Subcutaneous abdominal adipose tissue (tissue), 5 donors: Measurements from ENCODE around the gene DIO3.

Experiments
- H3K27ac ChIP-seq: one replicate; pipeline ENCODE4 v1.7.0; 2013; ENCODE audit warnings: low read depth, mild to moderate bottlenecking, inconsistent platforms, low read length, moderate library complexity
- H3K27me3 ChIP-seq, 5 donors: one replicate each; pipeline ENCODE4 v1.7.0; 2013; ENCODE audit warnings: low read length in 5 of 5, inconsistent platforms in 1 of 5; ENCODE audit not compliant: control insufficient read depth in 5 of 5, insufficient read depth in 4 of 5
- H3K36me3 ChIP-seq, 5 donors: one replicate each; pipeline ENCODE4 v1.7.0; 2013; ENCODE audit warnings: low read length in 5 of 5; ENCODE audit not compliant: control insufficient read depth in 5 of 5, insufficient read depth in 5 of 5
- H3K4me1 ChIP-seq, 5 donors: one replicate each; pipeline ENCODE4 v1.7.0; 2013; ENCODE audit warnings: low read length in 5 of 5, mild to moderate bottlenecking in 3 of 5, moderate library complexity in 1 of 5; ENCODE audit not compliant: control insufficient read depth in 5 of 5, insufficient read depth in 5 of 5
- H3K4me3 ChIP-seq, 5 donors: one replicate each; pipeline ENCODE4 v1.7.0; 2013; ENCODE audit warnings: low read length in 5 of 5, low read depth in 1 of 5
- H3K9ac ChIP-seq, 5 donors: one replicate each; pipeline ENCODE4 v1.7.0; 2013; ENCODE audit warnings: low read length in 5 of 5, mild to moderate bottlenecking in 4 of 5, moderate library complexity in 3 of 5
- H3K9me3 ChIP-seq, 5 donors: one replicate each; pipeline ENCODE4 v1.7.0; 2013; ENCODE audit warnings: low read length in 5 of 5; ENCODE audit not compliant: control insufficient read depth in 5 of 5
- donor health status: healthy.
- donor health status: healthy.
- donor health status: healthy.
- donor health status: healthy.
- donor health status: healthy.

Gene DIO3

DNA sequence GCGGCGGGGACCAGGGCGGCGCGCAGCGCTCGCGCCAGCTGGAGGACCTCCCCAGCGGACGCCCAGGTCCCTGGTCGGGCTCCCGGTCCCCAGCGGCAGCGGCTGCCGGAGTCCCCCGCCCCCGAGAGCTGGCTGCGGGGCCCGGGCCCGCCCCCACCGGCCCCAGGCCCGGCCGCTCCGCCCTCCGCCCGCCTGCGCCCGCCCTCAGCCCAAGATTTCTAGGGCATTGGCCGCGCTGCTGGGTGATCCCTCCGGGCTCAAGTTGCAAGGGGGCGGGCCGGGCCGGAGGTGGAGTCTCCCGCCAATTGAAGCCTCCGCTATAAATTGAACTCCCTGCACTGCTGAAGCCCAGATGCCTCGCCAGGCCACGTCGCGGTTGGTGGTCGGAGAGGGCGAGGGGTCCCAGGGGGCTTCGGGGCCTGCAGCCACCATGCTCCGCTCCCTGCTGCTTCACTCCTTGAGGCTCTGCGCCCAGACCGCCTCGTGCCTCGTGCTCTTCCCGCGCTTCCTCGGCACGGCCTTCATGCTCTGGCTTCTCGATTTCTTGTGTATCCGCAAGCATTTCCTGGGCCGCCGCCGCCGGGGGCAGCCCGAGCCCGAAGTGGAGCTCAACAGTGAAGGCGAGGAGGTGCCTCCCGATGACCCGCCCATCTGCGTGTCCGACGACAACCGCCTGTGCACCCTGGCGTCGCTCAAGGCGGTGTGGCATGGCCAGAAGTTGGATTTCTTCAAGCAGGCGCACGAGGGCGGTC, at the start of gene DIO3:
Gene DIO3, plus strand, starts transcription at position 351 of the 752 bp plus-strand sequence.
- H3K27ac ChIP-seq = no peak within 1 kb of the TSS
- H3K9ac ChIP-seq = no peak within 1 kb of the TSS
- peaks cover 4 to 17% (median 15%) of the 10 kb centered on the region in 5 donors for H3K9me3 ChIP-seq
- peaks cover 0 to 27% (median 15%) of the 10 kb centered on the region in 5 donors for H3K4me1 ChIP-seq
- H3K4me3 ChIP-seq = peak within 1 kb of the TSS in 2 of 5 donors; percentile 33 to 42
- no peaks in the 10 kb centered on the region for H3K36me3 ChIP-seq
- peaks cover 42 to 79% (median 73%) of the 10 kb centered on the region in 5 donors for H3K27me3 ChIP-seq

DNA sequence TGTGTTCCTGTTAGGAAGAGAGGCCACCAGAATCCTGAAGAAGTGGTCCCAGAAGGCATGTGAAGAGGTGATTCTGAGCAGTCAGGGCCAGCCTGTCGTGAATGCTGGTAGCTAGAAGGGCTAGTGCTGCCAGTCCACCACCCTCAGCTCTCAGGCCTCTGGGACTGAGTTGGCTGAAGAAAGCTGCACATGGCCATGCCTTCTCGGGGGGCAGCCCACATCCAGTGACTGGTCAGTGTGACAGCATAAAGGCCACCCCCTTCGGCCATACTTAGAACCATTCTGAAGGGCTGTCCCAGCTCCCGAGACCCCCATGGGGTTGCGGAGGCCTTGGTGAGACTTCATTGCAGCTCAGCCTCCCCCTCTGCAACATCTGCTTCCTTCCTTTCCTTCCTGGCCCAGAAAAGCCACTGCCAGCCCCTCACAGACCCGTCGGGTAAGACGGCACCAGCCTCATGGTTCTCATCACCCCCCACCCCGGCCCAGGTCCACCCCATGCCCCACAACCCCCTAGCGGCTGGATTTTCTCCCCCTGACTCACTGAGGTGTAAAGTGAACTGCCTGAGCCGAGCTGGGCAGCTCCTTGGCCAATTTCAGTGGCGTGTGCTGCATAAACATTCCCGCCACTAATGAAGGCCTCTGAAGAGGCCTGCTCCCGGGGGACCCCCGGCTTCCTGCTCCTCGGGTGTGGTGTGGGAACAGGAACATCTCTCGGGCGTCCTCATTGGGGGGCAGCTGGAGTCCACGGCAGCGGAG, 49.5 kb upstream of the DIO3 start:
- Histone ChIP-seq H3K27me3 (no peaks in the 10 kb centered on the region), H3K4me1 (peaks cover 3 to 30% (median 15%) of the 10 kb centered on the region in 5 donors), H3K27ac (no peak overlapping the region), H3K9ac (no peak overlapping the region), H3K9me3 (peaks cover 0 to 10% (median 8%) of the 10 kb centered on the region in 5 donors), H3K36me3 (no peaks in the 10 kb centered on the region), H3K4me3 (no peak overlapping the region)

DNA sequence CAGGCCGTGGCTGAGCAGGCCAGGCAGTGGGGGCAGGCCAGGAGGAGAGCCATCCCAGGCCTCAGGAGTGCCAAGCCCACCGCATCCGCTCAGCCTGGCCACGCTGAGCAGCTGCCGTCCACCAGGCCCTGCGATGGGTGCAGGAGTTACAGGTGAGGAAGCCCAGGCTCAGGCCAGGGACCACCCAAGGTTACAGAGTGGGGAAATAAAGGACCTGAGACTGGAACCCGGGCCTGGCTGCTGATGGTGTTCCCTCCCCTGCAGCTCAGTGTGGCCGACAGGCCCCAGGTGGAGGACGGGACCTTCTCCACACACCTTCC, 49.0 kb upstream of the DIO3 start:
- no peak overlapping the region for H3K9ac ChIP-seq

DNA sequence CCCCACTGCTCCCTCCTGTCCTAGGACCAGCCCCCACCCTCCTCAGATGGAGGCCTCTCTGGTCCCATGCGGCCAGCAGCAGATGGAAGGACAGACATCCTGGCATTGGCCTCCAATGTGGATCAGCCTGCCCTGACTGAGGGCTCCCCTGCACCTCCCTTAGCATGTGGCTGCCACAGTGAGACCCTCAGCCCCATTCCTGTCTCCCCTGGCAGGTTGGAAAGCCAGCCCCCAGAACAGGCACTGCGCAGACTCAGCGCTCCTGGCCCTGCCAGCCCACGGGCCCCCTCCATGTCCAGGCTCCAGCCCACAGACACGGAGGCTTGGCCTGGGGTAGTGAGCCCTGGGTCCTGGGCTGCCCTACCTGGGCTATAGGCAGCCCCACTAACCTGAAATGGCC, 47.2 kb upstream of the DIO3 start:
- H3K36me3 ChIP-seq = no peaks in the 10 kb centered on the region
- H3K27ac ChIP-seq = no peak overlapping the region
- no peak overlapping the region for H3K9ac ChIP-seq
- no peak overlapping the region for H3K4me3 ChIP-seq
- H3K4me1 ChIP-seq = peaks cover 15 to 41% (median 22%) of the 10 kb centered on the region in 5 donors
- H3K27me3 ChIP-seq = no peaks in the 10 kb centered on the region
- peaks cover 0 to 10% (median 8%) of the 10 kb centered on the region in 5 donors for H3K9me3 ChIP-seq

More for the DNA sequence above, 49.0 kb upstream of the DIO3 start:
- Histone ChIP-seq H3K27ac (no peak overlapping the region), H3K4me1 (peaks cover 3 to 25% (median 10%) of the 10 kb centered on the region in 5 donors), H3K36me3 (no peaks in the 10 kb centered on the region), H3K9me3 (peaks cover 0 to 10% (median 8%) of the 10 kb centered on the region in 5 donors), H3K27me3 (no peaks in the 10 kb centered on the region), H3K4me3 (no peak overlapping the region)

DNA sequence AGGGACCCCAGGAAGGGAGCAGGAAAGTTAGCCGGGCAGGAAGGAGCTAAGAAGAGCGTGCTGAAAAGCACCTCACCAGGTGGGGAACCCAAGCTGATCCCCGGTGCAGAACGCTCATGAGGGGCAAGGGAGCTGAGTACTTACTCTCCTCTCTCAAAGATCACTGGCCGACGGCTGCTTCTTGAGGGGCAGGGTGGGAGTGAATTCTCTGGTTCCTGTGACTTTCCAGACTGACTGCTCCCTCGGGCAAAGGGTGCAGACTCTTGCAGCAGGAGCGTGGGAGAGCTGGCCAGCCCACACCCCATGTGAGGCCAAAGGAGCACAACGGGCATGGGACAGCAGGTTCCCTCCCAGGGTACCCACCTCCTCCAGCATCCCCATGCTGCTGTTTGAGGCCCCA, 44.9 kb upstream of the DIO3 start:
- no peaks in the 10 kb centered on the region for H3K27me3 ChIP-seq

DNA sequence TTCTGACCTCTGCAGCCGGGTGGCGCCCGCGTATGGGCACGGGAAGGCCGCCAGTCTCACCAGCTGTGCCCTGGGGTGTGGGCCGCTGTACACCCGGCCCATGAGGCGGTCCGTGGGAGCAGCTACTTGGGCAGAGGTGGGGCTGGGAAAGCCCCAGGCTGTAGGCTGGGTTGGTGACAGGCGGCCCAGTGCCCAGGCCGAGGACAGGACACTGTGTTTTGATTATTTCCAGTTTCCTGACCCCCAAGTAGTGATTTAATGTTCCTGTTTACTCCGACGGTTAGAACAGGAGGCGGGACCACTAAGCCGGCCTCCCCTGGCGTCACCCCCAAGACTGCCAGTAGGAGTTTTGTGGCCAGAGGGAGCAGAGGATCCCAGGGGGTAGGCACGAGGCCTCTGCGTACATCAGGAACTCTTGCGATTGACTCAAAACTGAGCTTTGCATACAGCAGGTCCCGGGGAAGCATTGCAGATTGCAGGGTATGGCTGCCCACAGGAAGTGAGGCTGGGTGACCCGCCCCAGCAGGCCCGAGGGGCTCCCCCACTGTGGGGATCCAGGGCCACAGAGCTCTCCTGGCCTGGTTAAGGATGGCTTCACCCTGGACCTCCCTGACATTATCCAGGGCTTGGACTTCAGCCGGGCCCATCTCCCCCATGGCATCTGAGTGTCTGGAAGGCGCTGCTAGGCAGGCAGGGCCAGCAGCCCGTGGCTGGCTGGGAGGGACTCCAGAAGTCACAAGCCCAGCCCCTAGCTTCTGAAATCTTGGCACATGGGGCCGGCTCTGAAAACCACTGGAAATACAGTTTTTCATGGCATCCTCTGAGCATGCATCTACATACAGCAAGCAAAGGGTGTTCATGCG, 42.5 kb upstream of the DIO3 start:
- Histone ChIP-seq H3K36me3 (no peaks in the 10 kb centered on the region), H3K27me3 (no peaks in the 10 kb centered on the region), H3K9me3 (peaks cover 0 to 10% (median 8%) of the 10 kb centered on the region in 5 donors), H3K4me3 (peak overlapping the region in 1 of 5 donors; percentile 17), H3K27ac (peak overlapping the region; percentile 84), H3K9ac (peak overlapping the region in 4 of 5 donors; percentile 5 to 70 (median 30)), H3K4me1 (peaks cover 20 to 56% (median 45%) of the 10 kb centered on the region in 5 donors)

More for the DNA sequence above, 44.9 kb upstream of the DIO3 start:
- H3K9me3 ChIP-seq = peaks cover 0 to 10% (median 8%) of the 10 kb centered on the region in 5 donors
- H3K9ac ChIP-seq = no peak overlapping the region
- peaks cover 22 to 63% (median 42%) of the 10 kb centered on the region in 5 donors for H3K4me1 ChIP-seq
- no peaks in the 10 kb centered on the region for H3K36me3 ChIP-seq
- no peak overlapping the region for H3K27ac ChIP-seq
- H3K4me3 ChIP-seq = no peak overlapping the region

DNA sequence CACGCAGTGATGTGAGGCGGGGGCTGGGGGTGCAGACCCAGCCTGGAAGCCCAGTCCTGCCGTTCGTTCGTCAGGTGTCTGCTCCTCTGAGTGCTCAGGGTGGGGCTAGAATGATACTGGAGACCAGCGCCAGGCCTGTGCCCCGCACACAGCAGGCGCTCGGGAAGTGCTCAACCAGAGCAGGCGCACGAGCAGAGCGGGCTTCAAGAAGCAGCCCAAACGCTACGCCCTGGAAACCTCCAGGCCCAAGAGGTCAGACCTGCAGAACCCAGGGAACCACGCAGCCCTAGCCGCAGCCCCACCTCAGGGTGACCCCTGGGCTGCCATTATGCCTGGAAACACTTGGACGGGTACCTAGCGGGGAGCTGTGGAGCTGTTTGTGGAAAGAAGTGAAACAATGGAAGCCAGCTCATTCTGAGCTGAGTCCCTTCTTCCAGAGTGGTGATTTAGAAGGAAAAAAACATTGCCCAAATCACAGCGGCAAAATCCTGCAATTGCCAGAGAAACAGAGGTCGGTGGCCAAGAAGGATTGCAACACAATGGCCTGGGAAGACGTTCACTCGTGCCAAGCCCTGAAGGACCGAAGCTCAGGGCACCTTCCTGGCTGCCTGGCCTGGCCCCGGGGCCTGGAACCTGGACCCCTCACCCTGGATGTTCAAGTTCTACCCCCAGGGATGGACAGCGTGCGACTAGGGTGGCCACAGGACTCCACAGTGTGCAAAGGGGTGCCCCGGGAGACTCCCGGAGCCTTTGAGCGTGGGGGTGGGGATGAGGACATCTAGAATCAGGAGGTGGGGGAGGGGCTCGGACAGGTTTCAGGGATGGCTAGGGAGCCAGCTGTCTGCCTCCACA, 40.4 kb upstream of the DIO3 start:
- peaks cover 20 to 51% (median 45%) of the 10 kb centered on the region in 5 donors for H3K4me1 ChIP-seq
- peaks cover 0 to 3% (median 0%) of the 10 kb centered on the region in 5 donors for H3K27me3 ChIP-seq
- H3K9me3 ChIP-seq = peaks cover 0 to 4% (median 2%) of the 10 kb centered on the region in 5 donors
- no peaks in the 10 kb centered on the region for H3K36me3 ChIP-seq
- H3K4me3 ChIP-seq = peak overlapping the region in 1 of 5 donors; percentile 4
- peak overlapping the region in 1 of 5 donors; percentile 39 for H3K9ac ChIP-seq
- peak overlapping the region; percentile 41 for H3K27ac ChIP-seq

DNA sequence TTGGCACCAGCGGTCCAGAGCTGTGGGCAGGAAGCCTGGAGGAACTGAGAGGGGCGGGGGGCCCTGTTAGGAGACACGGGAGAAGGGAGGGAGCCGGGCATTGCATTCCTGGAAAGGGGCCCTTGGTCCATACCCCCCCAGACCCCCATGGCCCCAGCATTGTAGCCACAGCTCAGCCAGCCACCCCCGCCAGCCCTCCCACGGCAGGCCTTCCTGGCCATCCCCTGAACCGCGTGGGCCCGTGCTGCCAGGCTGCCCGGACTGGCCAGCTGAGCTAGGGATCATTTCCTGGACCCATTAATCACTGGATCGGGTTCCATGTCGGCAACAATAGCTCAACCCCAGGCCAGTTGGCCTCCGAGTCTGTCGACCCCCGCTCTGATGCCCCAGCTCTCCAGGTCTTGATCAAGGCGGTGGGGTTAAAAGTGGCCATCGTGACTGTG, 39.8 kb upstream of the DIO3 start:
- Histone ChIP-seq H3K4me1 (peaks cover 20 to 51% (median 45%) of the 10 kb centered on the region in 5 donors), H3K36me3 (no peaks in the 10 kb centered on the region), H3K9me3 (no peaks in the 10 kb centered on the region), H3K27me3 (peaks cover 0 to 6% (median 0%) of the 10 kb centered on the region in 5 donors), H3K27ac (no peak overlapping the region), H3K4me3 (no peak overlapping the region), H3K9ac (no peak overlapping the region)

DNA sequence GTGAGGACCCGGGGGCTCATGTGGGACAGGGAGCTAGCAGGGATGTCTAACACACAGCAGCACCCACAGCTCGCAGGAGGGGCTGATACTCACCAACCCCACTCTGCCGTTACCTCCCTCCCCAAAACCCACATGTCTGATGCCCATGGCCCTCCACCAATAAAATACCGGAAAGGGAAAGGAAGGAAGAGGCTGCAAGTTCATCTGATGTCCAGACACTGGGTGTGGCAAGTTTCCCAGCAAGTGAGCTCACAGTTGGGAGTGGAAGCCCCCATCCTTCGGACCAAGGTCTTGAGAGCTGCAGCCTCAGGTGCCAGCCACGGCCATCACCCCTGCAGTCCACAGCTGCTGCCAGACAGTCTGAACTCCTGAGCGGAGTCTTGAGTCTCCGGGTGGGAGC, 39.3 kb upstream of the DIO3 start:
- Histone ChIP-seq H3K9ac (no peak overlapping the region), H3K27ac (no peak overlapping the region), H3K36me3 (no peaks in the 10 kb centered on the region), H3K9me3 (no peaks in the 10 kb centered on the region), H3K27me3 (peaks cover 0 to 6% (median 0%) of the 10 kb centered on the region in 5 donors), H3K4me3 (no peak overlapping the region), H3K4me1 (peaks cover 20 to 51% (median 45%) of the 10 kb centered on the region in 5 donors)
